Endodermal cell (in vitro differentiated cells): ENCODE data around the gene PCGF3. TPM values are rescaled to one million over a fixed set of nuclear protein-coding genes. Genes with fewer than 3 reads are reported as not detected.
A peak's percentile ranks its signal among the peaks of the same experiment; 100 is the strongest.
"Not testable (repeated sequence)": the region's sequence is repeated elsewhere in the genome, so short reads cannot be mapped to it uniquely, and the experiment has no call there.

Experiments used
- DNase-seq: peaks from one replicate; pipeline ENCODE4 v3.0.0-alpha.2; 2017
- H3K27ac ChIP-seq: 2 replicates; pipeline ENCODE4 v1.5.1; 2013; ENCODE audit warnings: mild to moderate bottlenecking, low read depth, low read length, moderate library complexity
- H3K27me3 ChIP-seq: 2 replicates; pipeline ENCODE4 v1.6.1; 2013; ENCODE audit warnings: mild to moderate bottlenecking, low read length, moderate library complexity; ENCODE audit not compliant: insufficient read depth, control insufficient read depth, poor library complexity, severe bottlenecking
- H3K36me3 ChIP-seq: 2 replicates; pipeline ENCODE4 v1.7.0; 2013; ENCODE audit warnings: mild to moderate bottlenecking, low read length, moderate library complexity; ENCODE audit not compliant: control insufficient read depth, insufficient read depth
- H3K4me1 ChIP-seq: one replicate; pipeline ENCODE4 v1.7.0; 2013; ENCODE audit warnings: low read length; ENCODE audit not compliant: control insufficient read depth, insufficient read depth
- H3K4me3 ChIP-seq: 2 replicates; pipeline ENCODE4 v1.5.1; 2013; ENCODE audit warnings: mild to moderate bottlenecking, low read length, moderate library complexity
- H3K9ac ChIP-seq: 2 replicates; pipeline ENCODE4 v1.6.1; 2013; ENCODE audit warnings: mild to moderate bottlenecking, low read length, moderate library complexity; ENCODE audit not compliant: poor library complexity, severe bottlenecking; ENCODE audit errors: extremely low read depth
- H3K9me3 ChIP-seq: 2 replicates; pipeline ENCODE4 v1.6.1; 2013; ENCODE audit warnings: mild to moderate bottlenecking, low read length, moderate library complexity; ENCODE audit not compliant: control insufficient read depth
- H3K27ac Mint-ChIP-seq: 2 replicates; pipeline ENCODE4 v1.8.0; 2020; ENCODE audit warnings: mixed read lengths
- H3K27me3 Mint-ChIP-seq: 2 replicates; pipeline ENCODE4 v1.8.0; 2021; ENCODE audit warnings: mild to moderate bottlenecking, mixed read lengths; ENCODE audit not compliant: insufficient read depth
- H3K36me3 Mint-ChIP-seq: 2 replicates; pipeline ENCODE4 v1.8.0; 2020; ENCODE audit warnings: low read depth, mixed read lengths
- H3K4me1 Mint-ChIP-seq: 2 replicates; pipeline ENCODE4 v1.8.0; 2020; ENCODE audit warnings: mixed read lengths
- H3K4me3 Mint-ChIP-seq: 2 replicates; pipeline ENCODE4 v1.8.0; 2020; ENCODE audit warnings: mild to moderate bottlenecking, moderate library complexity, mixed read lengths
- H3K9me3 Mint-ChIP-seq: 2 replicates; pipeline ENCODE4 v1.8.0; 2020; ENCODE audit warnings: mild to moderate bottlenecking, mixed read lengths
- WGBS, 2 experiments: methylation state at CpG; one replicate each; pipeline versions ENCODE4 v1.1.5 to v1.1.7; 2013; ENCODE audit warnings: missing lambda C conversion rate in 2 of 2, mixed read lengths in 1 of 2; ENCODE audit not compliant: insufficient coverage in 1 of 2, insufficient read length in 1 of 2; 5-methylcytosine and 5-hydroxymethylcytosine counted together
- total RNA-seq, 2 donors: library from RNA; stranded (reverse); fragmentation: NEBNext Ultra II Directional in 1 of 2; extraction: Animal tissue kit (Norgen Biotek cat#: 25700) in 1 of 2; gene quantifications; 2 replicates in 1 of 2; 3 replicates in 1 of 2; pipeline ENCODE4 v1.2.1, GENCODE V29; 2021
- TF ChIP-seq, protein P1 (sequence below): fragments of 200-600 bp; sonication (generic); conservative IDR thresholded peaks from 2 replicates; pipeline ENCODE4 v1.5.0; 2021; ENCODE audit warnings: antibody characterized with exemption, mild to moderate bottlenecking

The PCGF3 gene
- total RNA-seq, 2 donors from 2014 or later = 53.1 to 64.0 TPM

DNA sequence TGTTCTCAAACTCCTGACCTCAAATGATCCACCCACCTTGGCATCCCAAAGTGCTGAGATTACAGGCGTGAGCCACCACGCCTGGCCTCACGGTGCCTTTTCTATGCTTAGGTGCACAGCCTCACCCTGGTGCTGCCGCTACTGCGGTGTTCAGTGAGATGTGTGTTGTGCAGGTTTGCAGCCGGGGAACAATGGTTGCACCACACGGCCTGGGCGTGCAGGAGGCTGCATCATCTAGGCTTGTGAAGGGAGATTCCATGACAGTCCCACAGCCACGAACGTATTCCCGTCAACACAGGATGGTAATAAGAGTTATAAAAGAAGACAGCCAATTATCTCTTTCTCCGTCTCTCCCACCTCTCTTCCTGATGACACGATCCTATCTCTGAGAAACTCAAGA, 98.3 kb downstream of the PCGF3 start:
- Histone ChIP-seq H3K27me3 (peaks cover 8% of the 10 kb centered on the region), H3K9ac (no peak overlapping the region), H3K9me3 (peaks cover 5% of the 10 kb centered on the region), H3K4me1 (no peaks in the 10 kb centered on the region), H3K4me3 (no peak overlapping the region), H3K27ac (no peak overlapping the region), H3K36me3 (no peaks in the 10 kb centered on the region)
- TF ChIP-seq, protein P1, sequence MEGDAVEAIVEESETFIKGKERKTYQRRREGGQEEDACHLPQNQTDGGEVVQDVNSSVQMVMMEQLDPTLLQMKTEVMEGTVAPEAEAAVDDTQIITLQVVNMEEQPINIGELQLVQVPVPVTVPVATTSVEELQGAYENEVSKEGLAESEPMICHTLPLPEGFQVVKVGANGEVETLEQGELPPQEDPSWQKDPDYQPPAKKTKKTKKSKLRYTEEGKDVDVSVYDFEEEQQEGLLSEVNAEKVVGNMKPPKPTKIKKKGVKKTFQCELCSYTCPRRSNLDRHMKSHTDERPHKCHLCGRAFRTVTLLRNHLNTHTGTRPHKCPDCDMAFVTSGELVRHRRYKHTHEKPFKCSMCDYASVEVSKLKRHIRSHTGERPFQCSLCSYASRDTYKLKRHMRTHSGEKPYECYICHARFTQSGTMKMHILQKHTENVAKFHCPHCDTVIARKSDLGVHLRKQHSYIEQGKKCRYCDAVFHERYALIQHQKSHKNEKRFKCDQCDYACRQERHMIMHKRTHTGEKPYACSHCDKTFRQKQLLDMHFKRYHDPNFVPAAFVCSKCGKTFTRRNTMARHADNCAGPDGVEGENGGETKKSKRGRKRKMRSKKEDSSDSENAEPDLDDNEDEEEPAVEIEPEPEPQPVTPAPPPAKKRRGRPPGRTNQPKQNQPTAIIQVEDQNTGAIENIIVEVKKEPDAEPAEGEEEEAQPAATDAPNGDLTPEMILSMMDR = no peak
- no peaks in the 10 kb centered on the region for H3K36me3 Mint-ChIP-seq
- no peak overlapping the region for H3K27ac Mint-ChIP-seq
- no peak overlapping the region for H3K4me3 Mint-ChIP-seq
- H3K9me3 Mint-ChIP-seq = peaks cover 8% of the 10 kb centered on the region
- H3K27me3 Mint-ChIP-seq = peaks cover 36% of the 10 kb centered on the region
- peak; percentile 21 for DNase-seq
- no peaks in the 10 kb centered on the region for H3K4me1 Mint-ChIP-seq
- 95% methylated on average over 9 to 13 of the region's 13 CpGs for WGBS, 2 experiments

DNA sequence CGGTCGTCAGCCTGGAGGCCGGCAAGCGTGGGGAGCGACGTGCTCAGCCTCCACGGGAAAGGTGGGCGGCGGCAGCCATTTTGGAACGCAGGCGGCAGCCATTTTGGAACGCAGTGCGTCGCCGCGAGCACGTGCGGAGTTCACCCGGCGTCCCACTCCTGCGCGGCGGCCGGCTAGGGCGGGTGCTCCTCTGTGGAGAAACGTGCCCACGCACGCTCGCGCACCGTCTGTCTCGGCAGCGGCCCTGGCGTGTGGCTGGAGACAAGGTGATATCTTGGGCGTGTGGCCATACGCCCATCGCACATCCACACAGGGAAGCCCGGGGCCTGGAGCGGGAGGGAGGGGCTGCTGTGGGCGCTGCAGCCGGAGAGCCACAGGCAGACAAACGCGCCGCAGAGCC, 99.2 kb downstream of the PCGF3 start:
- Mint-ChIP-seq H3K4me3 (no peak overlapping the region), H3K27ac (no peak overlapping the region), H3K9me3 (peaks cover 8% of the 10 kb centered on the region), H3K4me1 (no peaks in the 10 kb centered on the region), H3K36me3 (no peaks in the 10 kb centered on the region), H3K27me3 (peaks cover 38% of the 10 kb centered on the region)
- 95 to 98% methylated on average over 36 to 44 of the region's 44 CpGs for WGBS, 2 experiments
- TF ChIP-seq, protein P1 = no peak
- DNase-seq = peak; percentile 21
- Histone ChIP-seq H3K4me3 (no peak overlapping the region), H3K27me3 (peaks cover 8% of the 10 kb centered on the region), H3K9ac (no peak overlapping the region), H3K36me3 (no peaks in the 10 kb centered on the region), H3K27ac (no peak overlapping the region), H3K4me1 (no peaks in the 10 kb centered on the region), H3K9me3 (peaks cover 5% of the 10 kb centered on the region)

DNA sequence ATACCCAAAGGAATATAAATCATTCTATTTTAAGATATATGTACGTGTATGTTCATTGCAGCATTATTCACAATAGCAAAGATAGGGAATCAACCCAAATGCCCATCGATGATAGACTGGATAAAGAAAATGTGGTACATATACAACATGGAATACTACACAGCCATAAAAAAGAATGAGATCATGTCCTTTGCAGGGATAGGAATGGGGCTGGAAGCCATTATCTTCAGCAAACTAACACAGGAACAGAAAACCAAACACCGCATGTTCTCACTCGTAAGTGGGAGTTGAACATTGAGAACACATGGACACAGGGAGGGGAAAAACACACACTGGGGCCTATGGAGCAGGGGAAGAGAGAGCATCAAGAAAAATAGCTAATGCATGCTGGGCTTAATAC, 101.3 kb downstream of the PCGF3 start:
- H3K4me1 ChIP-seq, H3K4me3 ChIP-seq, H3K9ac ChIP-seq, DNase-seq, H3K27ac ChIP-seq, H3K9me3 ChIP-seq, H3K4me1 Mint-ChIP-seq, H3K36me3 Mint-ChIP-seq, H3K4me3 Mint-ChIP-seq, H3K27ac Mint-ChIP-seq, H3K36me3 ChIP-seq: not testable (repeated sequence)
- H3K27me3 ChIP-seq = peaks cover 19% of the 10 kb centered on the region
- Mint-ChIP-seq H3K27me3 (peaks cover 51% of the 10 kb centered on the region), H3K9me3 (peaks cover 10% of the 10 kb centered on the region)
- WGBS, 2 experiments = 89 to 100% methylated on average over 2 to 3 of the region's 4 CpGs

DNA sequence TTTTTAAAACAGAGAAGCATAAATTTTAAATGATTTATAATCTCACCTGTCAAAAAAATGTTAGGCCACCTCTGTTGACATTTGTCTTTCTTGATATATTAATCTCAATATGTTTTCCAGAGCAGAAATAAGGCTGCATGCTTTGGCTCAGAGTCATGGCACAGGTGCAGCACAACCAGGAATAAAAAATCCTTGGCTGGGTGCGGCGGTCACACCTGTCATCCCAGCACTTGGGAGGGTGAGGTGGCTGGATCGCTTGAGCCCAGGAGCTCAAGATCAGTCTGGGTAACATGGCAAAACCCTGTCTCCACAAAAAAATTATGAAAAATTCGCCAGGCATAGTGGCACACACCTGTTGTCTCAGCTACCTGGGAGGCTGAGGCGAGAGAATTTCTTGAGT, 102.2 kb downstream of the PCGF3 start:
- H3K4me3 ChIP-seq = no peak overlapping the region
- TF ChIP-seq, protein P1 = no peak
- Mint-ChIP-seq H3K4me3 (no peak overlapping the region), H3K4me1 (no peaks in the 10 kb centered on the region), H3K27ac (no peak overlapping the region), H3K27me3 (peaks cover 53% of the 10 kb centered on the region), H3K36me3 (no peaks in the 10 kb centered on the region), H3K9me3 (peaks cover 10% of the 10 kb centered on the region)
- H3K9ac ChIP-seq = no peak overlapping the region
- no peaks in the 10 kb centered on the region for H3K36me3 ChIP-seq
- 87 to 90% methylated on average over 3 to 5 of the region's 5 CpGs for WGBS, 2 experiments
- peaks cover 27% of the 10 kb centered on the region for H3K27me3 ChIP-seq
- H3K9me3 ChIP-seq = peaks cover 5% of the 10 kb centered on the region
- H3K4me1 ChIP-seq = no peaks in the 10 kb centered on the region
- H3K27ac ChIP-seq = no peak overlapping the region
- peak; percentile 30 for DNase-seq
